Thoracic aorta (tissue), 2 donors: ENCODE measurements around the gene TMCO6. TPM values are rescaled to one million over a fixed set of nuclear protein-coding genes. Genes with fewer than 3 reads are reported as not detected.
A peak's percentile ranks its signal among the peaks of the same experiment; 100 is the strongest.

ENCODE experiments used
- ATAC-seq: fragments of 150-250 bp; one replicate; pipeline ENCODE4 v1.8.0; 2017; ENCODE audit warnings: low read depth; ENCODE audit not compliant: insufficient number of reproducible peaks, low FRiP score
- DNase-seq: peaks from one replicate; pipeline ENCODE4 v3.0.0-alpha.2; 2020; ENCODE audit warnings: low spot score
- H3K27ac ChIP-seq, 2 donors: fragments of 200-600 bp; sonication (generic); 1 replicate in 1 of 2; 2 replicates in 1 of 2; pipeline ENCODE4 v1.5.1; 2016; ENCODE audit warnings: mild to moderate bottlenecking in 2 of 2, moderate library complexity in 2 of 2
- H3K27me3 ChIP-seq: fragments of 200-600 bp; sonication (generic); replicated peaks from 2 replicates; pipeline ENCODE4 v1.6.0; 2016; ENCODE audit warnings: mild to moderate bottlenecking; ENCODE audit not compliant: insufficient read depth
- H3K36me3 ChIP-seq: fragments of 200-600 bp; sonication (generic); one replicate; pipeline ENCODE4 v1.5.1; 2016
- H3K4me1 ChIP-seq, 2 donors: fragments of 200-600 bp; sonication (generic); 1 replicate in 1 of 2; 2 replicates in 1 of 2; pipeline versions ENCODE4 v1.5.1 to v1.6.0; 2016; ENCODE audit warnings: low read depth in 2 of 2, mild to moderate bottlenecking in 1 of 2; ENCODE audit not compliant: control insufficient read depth in 1 of 2
- H3K4me3 ChIP-seq: fragments of 200-600 bp; sonication (generic); 2 replicates; pipeline ENCODE4 v1.5.1; 2016; ENCODE audit warnings: mild to moderate bottlenecking
- H3K9me3 ChIP-seq: fragments of 200-600 bp; sonication (generic); 2 replicates; pipeline ENCODE4 v1.5.1; 2016
- CTCF ChIP-seq: fragments of 200-600 bp; sonication (generic); IDR thresholded peaks from one replicate; pipeline ENCODE4 v1.5.1; 2019; ENCODE audit warnings: antibody characterized with exemption
- total RNA-seq, 2 donors: library from RNA; depleted of rRNA; stranded (reverse); fragments of >200 nt; gene quantifications; one replicate each; pipeline versions ENCODE4 v1.1.0 to v1.2.3, GENCODE V29; 2016

The TMCO6 gene
- total RNA-seq, 2 donors from 2014 or later: 11.4 to 13.5 TPM

- H3K4me1 ChIP-seq: no peaks in the 10 kb centered on the region
- no peak for ATAC-seq
- H3K9me3 ChIP-seq: no peaks in the 10 kb centered on the region
- TF ChIP-seq CTCF: no peak
- H3K36me3 ChIP-seq: peaks cover 53% of the 10 kb centered on the region
- DNase-seq: no peak
- H3K4me3 ChIP-seq: no peak overlapping the region
- no peaks in the 10 kb centered on the region for H3K27me3 ChIP-seq
- H3K27ac ChIP-seq: no peak overlapping the region
These were observed 35.0 kb downstream of the TMCO6 start for GRCh38 chr5:140674211-140674610.

- Histone ChIP-seq H3K36me3 (peaks cover 53% of the 10 kb centered on the region), H3K9me3 (no peaks in the 10 kb centered on the region), H3K4me1 (no peaks in the 10 kb centered on the region), H3K27ac (no peak overlapping the region), H3K27me3 (no peaks in the 10 kb centered on the region), H3K4me3 (no peak overlapping the region)
- no peak for DNase-seq
- no peak for ATAC-seq
- no peak for TF ChIP-seq CTCF
These were observed 35.4 kb downstream of the TMCO6 start for GRCh38 chr5:140674629-140675028.

GRCh38 chr5:140677947-140678346, 38.7 kb downstream of the TMCO6 start:
- no peak overlapping the region for H3K4me3 ChIP-seq
- no peaks in the 10 kb centered on the region for H3K27me3 ChIP-seq
- H3K36me3 ChIP-seq: peaks cover 64% of the 10 kb centered on the region
- H3K4me1 ChIP-seq: no peaks in the 10 kb centered on the region
- no peak for DNase-seq
- no peak overlapping the region for H3K27ac ChIP-seq
- no peak for ATAC-seq
- no peak for TF ChIP-seq CTCF
- no peaks in the 10 kb centered on the region for H3K9me3 ChIP-seq

- H3K4me1 ChIP-seq: no peaks in the 10 kb centered on the region
- H3K27ac ChIP-seq: no peak overlapping the region
- no peaks in the 10 kb centered on the region for H3K9me3 ChIP-seq
- H3K27me3 ChIP-seq: no peaks in the 10 kb centered on the region
- TF ChIP-seq CTCF: no peak
- ATAC-seq (no peak), DNase-seq (no peak)
- no peak overlapping the region for H3K4me3 ChIP-seq
- H3K36me3 ChIP-seq: peaks cover 65% of the 10 kb centered on the region
These were observed 39.7 kb downstream of the TMCO6 start for GRCh38 chr5:140678993-140679392.

- no peak for DNase-seq
- no peak for TF ChIP-seq CTCF
- Histone ChIP-seq H3K27ac (peak overlapping the region; percentile 71 to 81), H3K4me3 (peak overlapping the region; percentile 85), H3K9me3 (no peaks in the 10 kb centered on the region), H3K27me3 (no peaks in the 10 kb centered on the region), H3K36me3 (peaks cover 24% of the 10 kb centered on the region), H3K4me1 (peaks cover 12 to 30% of the 10 kb centered on the region in 2 donors)
- ATAC-seq: no peak
These were observed 51.2 kb downstream of the TMCO6 start for GRCh38 chr5:140690376-140690932.
